H7 (cell line): Measurements from ENCODE around the gene DNER. TPM values are rescaled to one million over a fixed set of nuclear protein-coding genes. Genes with fewer than 3 reads are reported as not detected.

ENCODE experiments used
- DNase-seq: peaks from one replicate; pipeline ENCODE4 v3.0.0; 2012
- H3K27me3 ChIP-seq: 2 replicates; pipeline ENCODE4 v1.6.0; 2011; ENCODE audit warnings: mild to moderate bottlenecking, low read length; ENCODE audit not compliant: control insufficient read depth, insufficient read depth
- H3K36me3 ChIP-seq: replicated peaks from 2 replicates; pipeline ENCODE4 v1.5.1; 2011; ENCODE audit warnings: low read length; ENCODE audit not compliant: control insufficient read depth, insufficient read depth
- H3K4me3 ChIP-seq: 2 replicates; pipeline ENCODE4 v1.5.1; 2011; ENCODE audit warnings: low read depth, mild to moderate bottlenecking, control low read depth, low read length, moderate library complexity; ENCODE audit not compliant: insufficient read depth
- total RNA-seq: library from RNA; depleted of rRNA; stranded (reverse); fragments of >200 nt; shearing (Covaris generic); gene quantifications from 2 replicates; pipeline ENCODE4 v1.2.3, GENCODE V29; 2014

DNER gene
- total RNA-seq, 1 experiment from 2014 or later, result 1.0 TPM

- no peak for DNase-seq
- Histone ChIP-seq H3K27me3 (no peaks in the 10 kb centered on the region), H3K4me3 (no peak overlapping the region), H3K36me3 (no peaks in the 10 kb centered on the region)
Observed at GRCh38 chr2:229598227-229598626, 116.1 kb downstream of the DNER start.

- Histone ChIP-seq H3K36me3 (no peaks in the 10 kb centered on the region), H3K27me3 (no peaks in the 10 kb centered on the region), H3K4me3 (no peak overlapping the region)
- no peak for DNase-seq
Observed at GRCh38 chr2:229596796-229597195, 117.6 kb downstream of the DNER start.

- H3K27me3 ChIP-seq, result no peaks in the 10 kb centered on the region
- no peak for DNase-seq
- H3K4me3 ChIP-seq, result no peak overlapping the region
- no peaks in the 10 kb centered on the region for H3K36me3 ChIP-seq
Observed at GRCh38 chr2:229591611-229592010, 122.7 kb downstream of the DNER start.

GRCh38 chr2:229586746-229587705, 127.3 kb downstream of the DNER start:
- Histone ChIP-seq H3K27me3 (no peaks in the 10 kb centered on the region), H3K36me3 (no peaks in the 10 kb centered on the region), H3K4me3 (no peak overlapping the region)
- peak; percentile 69 for DNase-seq

GRCh38 chr2:229586012-229586411, 128.3 kb downstream of the DNER start:
- no peak for DNase-seq
- Histone ChIP-seq H3K4me3 (no peak overlapping the region), H3K27me3 (no peaks in the 10 kb centered on the region), H3K36me3 (no peaks in the 10 kb centered on the region)

GRCh38 chr2:229582151-229582550, 132.2 kb downstream of the DNER start:
- Histone ChIP-seq H3K27me3 (no peaks in the 10 kb centered on the region), H3K36me3 (no peaks in the 10 kb centered on the region), H3K4me3 (no peak overlapping the region)
- no peak for DNase-seq

- DNase-seq, result peak; percentile 35
Observed at GRCh38 chr2:229578052-229578846, 136.1 kb downstream of the DNER start.

GRCh38 chr2:229575569-229576315, 138.6 kb downstream of the DNER start:
- H3K4me3 ChIP-seq, result no peak overlapping the region
- DNase-seq, result no peak
- no peaks in the 10 kb centered on the region for H3K27me3 ChIP-seq
- no peaks in the 10 kb centered on the region for H3K36me3 ChIP-seq

More at GRCh38 chr2:229578052-229578846, 136.1 kb downstream of the DNER start:
- no peaks in the 10 kb centered on the region for H3K27me3 ChIP-seq
- no peaks in the 10 kb centered on the region for H3K36me3 ChIP-seq
- H3K4me3 ChIP-seq, result no peak overlapping the region

- no peaks in the 10 kb centered on the region for H3K36me3 ChIP-seq
- H3K27me3 ChIP-seq, result no peaks in the 10 kb centered on the region
Observed at GRCh38 chr2:229572507-229573271, 141.7 kb downstream of the DNER start.

GRCh38 chr2:229571243-229571642, 143.1 kb downstream of the DNER start:
- no peak overlapping the region for H3K4me3 ChIP-seq
- no peaks in the 10 kb centered on the region for H3K27me3 ChIP-seq
- DNase-seq, result no peak
- no peaks in the 10 kb centered on the region for H3K36me3 ChIP-seq

More at GRCh38 chr2:229572507-229573271, 141.7 kb downstream of the DNER start:
- no peak for DNase-seq
- no peak overlapping the region for H3K4me3 ChIP-seq

GRCh38 chr2:229566370-229566769, 148.0 kb downstream of the DNER start:
- no peaks in the 10 kb centered on the region for H3K36me3 ChIP-seq
- no peak for DNase-seq
- no peak overlapping the region for H3K4me3 ChIP-seq
- H3K27me3 ChIP-seq, result no peaks in the 10 kb centered on the region

GRCh38 chr2:229564300-229564907, 150.0 kb downstream of the DNER start:
- H3K27me3 ChIP-seq, result no peaks in the 10 kb centered on the region

GRCh38 chr2:229563388-229563787, 151.0 kb downstream of the DNER start:
- no peaks in the 10 kb centered on the region for H3K36me3 ChIP-seq

More at GRCh38 chr2:229564300-229564907, 150.0 kb downstream of the DNER start:
- Histone ChIP-seq H3K36me3 (no peaks in the 10 kb centered on the region), H3K4me3 (no peak overlapping the region)
- DNase-seq, result no peak

More at GRCh38 chr2:229563388-229563787, 151.0 kb downstream of the DNER start:
- H3K27me3 ChIP-seq, result no peaks in the 10 kb centered on the region
- no peak for DNase-seq
- H3K4me3 ChIP-seq, result no peak overlapping the region
